ENCODE measurements around the gene AGPAT4.

AGPAT4 gene

GRCh38 chr6:161198176-161198575 is 75.7 kb downstream of the AGPAT4 start:
- no peak for TF ChIP-seq CTCF (IDR thresholded peaks at IDR 0.05; ENCODE audit: insufficient read depth, missing control alignments)
- DNase-seq (ENCODE audit: insufficient read length, low spot score) (no peak), FAIRE-seq (no peak)

GRCh38 chr6:161195386-161195785 is 78.5 kb downstream of the AGPAT4 start:
- TF ChIP-seq CTCF (IDR thresholded peaks at IDR 0.05; ENCODE audit: insufficient read depth, missing control alignments) = no peak
- FAIRE-seq (no peak), DNase-seq (ENCODE audit: insufficient read length, low spot score) (no peak)

GRCh38 chr6:161194374-161194773 is 79.5 kb downstream of the AGPAT4 start:
- no peak for FAIRE-seq
- DNase-seq (ENCODE audit: insufficient read length, low spot score) = no peak
- TF ChIP-seq CTCF (IDR thresholded peaks at IDR 0.05; ENCODE audit: insufficient read depth, missing control alignments) = no peak

- no peak for TF ChIP-seq CTCF (IDR thresholded peaks at IDR 0.05; ENCODE audit: insufficient read depth, missing control alignments)
- no peak for FAIRE-seq
- no peak for DNase-seq (ENCODE audit: insufficient read length, low spot score)
These were observed 81.0 kb downstream of the AGPAT4 start for GRCh38 chr6:161192636-161193411.

GRCh38 chr6:161191671-161192070 is 82.2 kb downstream of the AGPAT4 start:
- DNase-seq (ENCODE audit: insufficient read length, low spot score) = no peak
- no peak for TF ChIP-seq CTCF (IDR thresholded peaks at IDR 0.05; ENCODE audit: insufficient read depth, missing control alignments)
- FAIRE-seq = no peak

- DNase-seq (ENCODE audit: insufficient read length, low spot score) = no peak
- FAIRE-seq = no peak
- no peak for TF ChIP-seq CTCF (IDR thresholded peaks at IDR 0.05; ENCODE audit: insufficient read depth, missing control alignments)
These were observed 82.9 kb downstream of the AGPAT4 start for GRCh38 chr6:161191007-161191406.

- FAIRE-seq (no peak), DNase-seq (ENCODE audit: insufficient read length, low spot score) (no peak)
- TF ChIP-seq CTCF (IDR thresholded peaks at IDR 0.05; ENCODE audit: insufficient read depth, missing control alignments) = no peak
These were observed 84.0 kb downstream of the AGPAT4 start for GRCh38 chr6:161189891-161190290.
